ENCODE data around the gene SHISAL2A. TPM values are rescaled to one million over a fixed set of nuclear protein-coding genes. Genes with fewer than 3 reads are reported as not detected.

The SHISAL2A gene
- total and polyA plus RNA-seq, 2 donors from 2014 or later, result 2.5 TPM; not detected in 1

DNA sequence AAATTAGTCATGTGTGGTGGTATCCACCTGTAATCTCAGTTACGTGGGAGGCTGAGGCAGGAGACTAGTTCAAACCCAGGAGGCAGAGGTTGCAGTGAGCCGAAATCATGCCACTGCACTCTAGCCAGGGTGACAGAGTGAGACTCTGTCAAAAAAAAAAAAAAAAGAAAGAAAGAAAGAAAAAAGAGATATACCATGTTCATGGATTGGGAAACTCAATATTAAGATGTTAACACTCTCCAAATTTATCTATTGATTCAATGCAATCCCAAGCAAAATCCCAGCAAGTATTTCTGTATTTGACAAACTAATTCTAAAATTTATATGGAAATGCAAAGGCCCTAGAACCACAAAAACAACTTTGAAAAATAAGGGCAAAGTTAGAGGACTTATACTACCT is 11.0 kb upstream of the SHISAL2A start:
- FAIRE-seq (no peak), DNase-seq (no peak)
- Histone ChIP-seq H3K9me3 (ENCODE audit: control insufficient read depth in 2 of 3, insufficient read depth in 1 of 3, low read length in 3 of 3) (peaks cover 0 to 5% (median 2%) of the 10 kb centered on the region in 3 donors), H3K4me3 (ENCODE audit: low read length in 3 of 3) (no peak overlapping the region), H3K27ac (ENCODE audit: low read depth in 2 of 2, low read length in 2 of 2) (no peak overlapping the region), H3K27me3 (ENCODE audit: control insufficient read depth, insufficient read depth, low read length) (no peaks in the 10 kb centered on the region), H3K36me3 (ENCODE audit: control insufficient read depth in 2 of 3, insufficient read depth in 3 of 3, low read length in 3 of 3) (no peaks in the 10 kb centered on the region), H3K4me1 (ENCODE audit: control insufficient read depth in 2 of 3, insufficient read depth in 2 of 3, low read depth in 1 of 3, low read length in 3 of 3) (no peaks in the 10 kb centered on the region), H3K9ac (ENCODE audit: low read length in 3 of 3) (no peak overlapping the region)
- TF ChIP-seq, protein P1, sequence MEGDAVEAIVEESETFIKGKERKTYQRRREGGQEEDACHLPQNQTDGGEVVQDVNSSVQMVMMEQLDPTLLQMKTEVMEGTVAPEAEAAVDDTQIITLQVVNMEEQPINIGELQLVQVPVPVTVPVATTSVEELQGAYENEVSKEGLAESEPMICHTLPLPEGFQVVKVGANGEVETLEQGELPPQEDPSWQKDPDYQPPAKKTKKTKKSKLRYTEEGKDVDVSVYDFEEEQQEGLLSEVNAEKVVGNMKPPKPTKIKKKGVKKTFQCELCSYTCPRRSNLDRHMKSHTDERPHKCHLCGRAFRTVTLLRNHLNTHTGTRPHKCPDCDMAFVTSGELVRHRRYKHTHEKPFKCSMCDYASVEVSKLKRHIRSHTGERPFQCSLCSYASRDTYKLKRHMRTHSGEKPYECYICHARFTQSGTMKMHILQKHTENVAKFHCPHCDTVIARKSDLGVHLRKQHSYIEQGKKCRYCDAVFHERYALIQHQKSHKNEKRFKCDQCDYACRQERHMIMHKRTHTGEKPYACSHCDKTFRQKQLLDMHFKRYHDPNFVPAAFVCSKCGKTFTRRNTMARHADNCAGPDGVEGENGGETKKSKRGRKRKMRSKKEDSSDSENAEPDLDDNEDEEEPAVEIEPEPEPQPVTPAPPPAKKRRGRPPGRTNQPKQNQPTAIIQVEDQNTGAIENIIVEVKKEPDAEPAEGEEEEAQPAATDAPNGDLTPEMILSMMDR (IDR thresholded peaks at IDR 0.05; ENCODE audit: borderline replicate concordance, extremely low read depth, insufficient read depth), result no peak
- intact Hi-C loops (cut with DNase I), result no loop called here

DNA sequence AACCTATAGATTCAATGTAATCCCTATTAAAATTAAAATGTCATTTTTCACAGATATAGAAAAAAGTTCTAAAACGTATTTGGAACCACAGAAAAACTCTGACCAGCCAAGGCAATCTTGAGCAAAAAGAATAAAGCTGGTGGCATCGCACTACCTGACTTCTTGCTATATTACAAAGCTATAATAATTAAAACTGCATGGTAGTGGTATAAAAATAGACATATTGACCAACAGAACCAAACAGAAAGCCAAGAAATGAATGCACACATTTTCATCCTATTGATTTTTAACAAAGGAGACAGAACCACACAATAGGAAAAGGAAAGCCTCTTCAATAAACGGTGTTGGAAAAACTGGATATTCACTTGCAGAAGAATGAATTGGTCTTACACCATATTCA is 9.2 kb upstream of the SHISAL2A start:
- H3K27me3 ChIP-seq (ENCODE audit: control insufficient read depth, insufficient read depth, low read length), result no peaks in the 10 kb centered on the region
- H3K36me3 ChIP-seq (ENCODE audit: control insufficient read depth in 2 of 3, insufficient read depth in 3 of 3, low read length in 3 of 3), result no peaks in the 10 kb centered on the region
- no peak overlapping the region for H3K4me3 ChIP-seq (ENCODE audit: low read length in 3 of 3)
- intact Hi-C loops (cut with DNase I), result no loop called here
- H3K9ac ChIP-seq (ENCODE audit: low read length in 3 of 3), result no peak overlapping the region
- DNase-seq, result no peak
- H3K4me1 ChIP-seq (ENCODE audit: control insufficient read depth in 2 of 3, insufficient read depth in 2 of 3, low read depth in 1 of 3, low read length in 3 of 3), result no peaks in the 10 kb centered on the region
- TF ChIP-seq, protein P1 (IDR thresholded peaks at IDR 0.05; ENCODE audit: borderline replicate concordance, extremely low read depth, insufficient read depth), result no peak
- H3K9me3 ChIP-seq (ENCODE audit: control insufficient read depth in 2 of 3, insufficient read depth in 1 of 3, low read length in 3 of 3), result peaks cover 0 to 5% (median 2%) of the 10 kb centered on the region in 3 donors
- FAIRE-seq, result no peak
- H3K27ac ChIP-seq (ENCODE audit: low read depth in 2 of 2, low read length in 2 of 2), result no peak overlapping the region

DNA sequence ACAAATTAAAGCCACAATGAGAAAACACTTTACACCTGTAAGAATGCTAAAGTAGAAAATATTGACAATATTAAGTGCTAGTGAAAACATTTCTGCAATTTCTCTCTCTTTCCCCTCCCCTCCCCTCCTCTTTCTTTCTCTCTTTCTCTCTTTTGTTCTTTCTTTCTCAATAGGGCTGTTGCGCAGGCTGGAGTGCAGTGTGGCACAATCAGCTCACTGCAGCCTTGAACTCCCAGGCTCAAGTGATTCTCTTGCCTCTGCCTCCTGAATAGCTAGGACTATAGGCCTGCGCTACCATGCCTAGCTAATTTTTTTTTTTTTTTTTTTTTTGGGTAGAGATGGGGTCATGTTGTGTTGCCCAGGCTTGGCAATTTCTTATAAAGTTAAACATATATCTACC is 5.9 kb upstream of the SHISAL2A start:
- Histone ChIP-seq H3K4me3 (ENCODE audit: low read length in 3 of 3) (no peak overlapping the region), H3K4me1 (ENCODE audit: control insufficient read depth in 2 of 3, insufficient read depth in 2 of 3, low read depth in 1 of 3, low read length in 3 of 3) (peaks cover 0 to 7% (median 0%) of the 10 kb centered on the region in 3 donors), H3K27me3 (ENCODE audit: control insufficient read depth, insufficient read depth, low read length) (no peaks in the 10 kb centered on the region), H3K9ac (ENCODE audit: low read length in 3 of 3) (no peak overlapping the region), H3K9me3 (ENCODE audit: control insufficient read depth in 2 of 3, insufficient read depth in 1 of 3, low read length in 3 of 3) (peaks cover 0 to 2% (median under 1%) of the 10 kb centered on the region in 3 donors), H3K36me3 (ENCODE audit: control insufficient read depth in 2 of 3, insufficient read depth in 3 of 3, low read length in 3 of 3) (no peaks in the 10 kb centered on the region), H3K27ac (ENCODE audit: low read depth in 2 of 2, low read length in 2 of 2) (no peak overlapping the region)
- DNase-seq (no peak), FAIRE-seq (no peak)
- intact Hi-C loops (cut with DNase I), result no loop called here
- TF ChIP-seq, protein P1 (IDR thresholded peaks at IDR 0.05; ENCODE audit: borderline replicate concordance, extremely low read depth, insufficient read depth), result no peak

Measured in kidney (tissue), 14 donors.